GM23338 (cell line): ENCODE measurements around the gene POLR3A. TPM values are rescaled to one million over a fixed set of nuclear protein-coding genes. Genes with fewer than 3 reads are reported as not detected.

Experiments used
- ATAC-seq: fragments of 200-7000 bp; cut with Tn5 transposase; 3 replicates; pipeline ENCODE4 v1.9.1; 2020
- DNase-seq: peaks from one replicate; pipeline ENCODE4 v3.0.0-alpha.2; 2015; ENCODE audit warnings: low spot score
- H2AFZ ChIP-seq: fragments of 200-600 bp; sonication (generic); 2 replicates; pipeline ENCODE4 v1.8.0; 2016; ENCODE audit warnings: antibody characterized with exemption, mild to moderate bottlenecking, moderate library complexity
- H3F3A ChIP-seq: fragments of 200-600 bp; sonication (generic); replicated peaks from 2 replicates; pipeline ENCODE4 v1.8.0; 2017; ENCODE audit warnings: antibody characterized with exemption, mixed run types, low read depth
- H3K27ac ChIP-seq: fragments of 200-600 bp; sonication (generic); 2 replicates; pipeline ENCODE4 v1.6.1; 2016; ENCODE audit warnings: low read depth
- H3K27me3 ChIP-seq: fragments of 200-600 bp; sonication (generic); 2 replicates; pipeline ENCODE4 v1.8.0; 2016; ENCODE audit warnings: mild to moderate bottlenecking, mixed run types, moderate library complexity; ENCODE audit not compliant: insufficient read depth
- H3K36me3 ChIP-seq: fragments of 200-600 bp; sonication (generic); 2 replicates; pipeline ENCODE4 v1.8.0; 2016; ENCODE audit warnings: mild to moderate bottlenecking; ENCODE audit not compliant: insufficient read depth
- H3K4me1 ChIP-seq: fragments of 200-600 bp; sonication (generic); 2 replicates; pipeline ENCODE4 v1.8.0; 2016; ENCODE audit warnings: mild to moderate bottlenecking, moderate library complexity; ENCODE audit not compliant: insufficient read depth
- H3K4me2 ChIP-seq: fragments of 200-600 bp; sonication (generic); 2 replicates; pipeline ENCODE4 v1.7.1; 2017; ENCODE audit warnings: mixed run types
- H3K4me3 ChIP-seq: fragments of 200-600 bp; sonication (generic); 2 replicates; pipeline ENCODE4 v1.6.1; 2016; ENCODE audit warnings: mixed run types
- H3K79me2 ChIP-seq: fragments of 200-600 bp; sonication (generic); replicated peaks from 2 replicates; pipeline ENCODE4 v1.8.0; 2017; ENCODE audit warnings: mild to moderate bottlenecking; ENCODE audit not compliant: insufficient read depth
- H3K9me2 ChIP-seq: fragments of 200-600 bp; sonication (generic); 2 replicates; pipeline ENCODE4 v1.8.0; 2017; ENCODE audit not compliant: insufficient read depth
- H4K20me1 ChIP-seq: fragments of 200-600 bp; sonication (generic); replicated peaks from 2 replicates; pipeline ENCODE4 v1.8.0; 2017; ENCODE audit warnings: mild to moderate bottlenecking; ENCODE audit not compliant: insufficient read depth
- H3K27ac Mint-ChIP-seq: 2 replicates; pipeline ENCODE4 v1.8.0; 2020; ENCODE audit warnings: inconsistent platforms, mild to moderate bottlenecking, moderate library complexity, mixed read lengths
- H3K27me3 Mint-ChIP-seq: 3 replicates; pipeline ENCODE4 v1.8.0; 2022; ENCODE audit warnings: low read depth, mild to moderate bottlenecking, moderate library complexity, mixed read lengths, inconsistent platforms; ENCODE audit not compliant: insufficient read depth, poor library complexity
- H3K36me3 Mint-ChIP-seq: 3 replicates; pipeline ENCODE4 v1.8.0; 2021; ENCODE audit warnings: low read depth, mild to moderate bottlenecking, inconsistent platforms, moderate library complexity, mixed read lengths
- H3K4me1 Mint-ChIP-seq: 3 replicates; pipeline ENCODE4 v1.8.0; 2020; ENCODE audit warnings: mild to moderate bottlenecking, inconsistent platforms, mixed read lengths
- H3K4me3 Mint-ChIP-seq: 3 replicates; pipeline ENCODE4 v1.8.0; 2021; ENCODE audit warnings: moderate library complexity, mild to moderate bottlenecking, inconsistent platforms, mixed read lengths
- H3K9me3 Mint-ChIP-seq: 3 replicates; pipeline ENCODE4 v1.8.0; 2020; ENCODE audit warnings: moderate library complexity, mild to moderate bottlenecking, inconsistent platforms, mixed read lengths
- CREB1 ChIP-seq: fragments of 250-450 bp; sonication (Bioruptor Pico); IDR thresholded peaks from 2 replicates; pipeline ENCODE4 v1.5.0; 2020; ENCODE audit warnings: low read depth, mild to moderate bottlenecking, moderate library complexity
- EZH2phosphoT487 ChIP-seq: fragments of 200-600 bp; sonication (generic); IDR thresholded peaks from one replicate; pipeline ENCODE4 v1.8.1; 2018; ENCODE audit warnings: antibody characterized with exemption; ENCODE audit not compliant: unreplicated experiment
- NANOG ChIP-seq: IDR thresholded peaks from 2 replicates; pipeline ENCODE4 v1.6.1; 2016; ENCODE audit warnings: antibody characterized with exemption, borderline replicate concordance
- POLR2AphosphoS5 ChIP-seq: IDR thresholded peaks from 2 replicates; pipeline ENCODE4 v1.6.1; 2016; ENCODE audit warnings: antibody characterized with exemption, low read depth
- REST ChIP-seq: IDR thresholded peaks from one replicate; pipeline ENCODE4 v1.6.1; 2018; ENCODE audit warnings: antibody characterized with exemption; ENCODE audit not compliant: unreplicated experiment
- STAT1 ChIP-seq: IDR thresholded peaks from one replicate; pipeline ENCODE4 v1.6.1; 2016; ENCODE audit warnings: antibody characterized with exemption; ENCODE audit not compliant: unreplicated experiment
- ZNF114 ChIP-seq: fragments of 250-450 bp; sonication (Bioruptor Pico); IDR thresholded peaks from 2 replicates; pipeline ENCODE4 v1.5.0; 2020; ENCODE audit warnings: mild to moderate bottlenecking, moderate library complexity
- ZNF331 ChIP-seq: fragments of 250-450 bp; sonication (Bioruptor Pico); IDR thresholded peaks from 2 replicates; pipeline ENCODE4 v1.5.0; 2020; ENCODE audit warnings: low read depth, mild to moderate bottlenecking, moderate library complexity
- ZNF462 ChIP-seq: fragments of 250-450 bp; sonication (Bioruptor Pico); IDR thresholded peaks from 2 replicates; pipeline ENCODE4 v1.5.0; 2020; ENCODE audit warnings: mild to moderate bottlenecking, moderate library complexity
- polyA plus RNA-seq: library from polyadenylated mRNA; unstranded; fragments of >200 nt; fragmentation: Nextera tagmentation; extraction: Ambion mirVana; gene quantifications from 2 replicates; pipeline ENCODE4 v1.2.1, GENCODE V29; 2016
- total RNA-seq: library from RNA; depleted of rRNA; stranded (reverse); fragments of >200 nt; shearing (Covaris generic); gene quantifications from 2 replicates; pipeline ENCODE4 v1.2.3, GENCODE V29; 2014
- TF ChIP-seq, protein P1 (sequence below): IDR thresholded peaks from 2 replicates; pipeline ENCODE4 v1.6.1; 2016; ENCODE audit warnings: antibody characterized with exemption

Gene POLR3A
- total and polyA plus RNA-seq, 2 experiments from 2014 or later, result 11.6 to 35.5 TPM

GRCh38 chr10:78062296-78062695 lies 33.0 kb upstream of the POLR3A start (continued):
- TF ChIP-seq ZNF114 (CRISPR knock-in tag), result no peak
- no peak for TF ChIP-seq EZH2phosphoT487
- no peak for TF ChIP-seq NANOG
- TF ChIP-seq ZNF462, result no peak

GRCh38 chr10:78059906-78060702 lies 30.8 kb upstream of the POLR3A start:
- Mint-ChIP-seq H3K9me3 (no peaks in the 10 kb centered on the region), H3K36me3 (peaks cover 5% of the 10 kb centered on the region; the same call in 1 of the 3 replicates), H3K4me3 (no peak overlapping the region), H3K27ac (no peak overlapping the region), H3K4me1 (peaks cover 5% of the 10 kb centered on the region; the same call in 1 of the 3 replicates), H3K27me3 (peaks cover 3% of the 10 kb centered on the region)
- H3K4me1 ChIP-seq, result no peaks in the 10 kb centered on the region
- no peaks in the 10 kb centered on the region for H3K27me3 ChIP-seq
- H3K9me2 ChIP-seq, result no peaks in the 10 kb centered on the region; the same call in 1 of the 2 replicates
- no peaks in the 10 kb centered on the region for H3F3A ChIP-seq
- no peak overlapping the region for H3K27ac ChIP-seq
- ATAC-seq (no peak), DNase-seq (no peak)
- H3K4me2 ChIP-seq, result no peak overlapping the region
- H3K4me3 ChIP-seq, result no peak overlapping the region
- H2AFZ ChIP-seq, result no peak overlapping the region
- H3K36me3 ChIP-seq, result no peaks in the 10 kb centered on the region
- no peaks in the 10 kb centered on the region for H3K79me2 ChIP-seq
- H4K20me1 ChIP-seq, result no peaks in the 10 kb centered on the region
- TF ChIP-seq NANOG (no peak), STAT1 (no peak), REST (no peak), ZNF114 (CRISPR knock-in tag) (no peak), POLR2AphosphoS5 (no peak), CREB1 (CRISPR knock-in tag) (no peak), ZNF331 (CRISPR knock-in tag) (no peak), EZH2phosphoT487 (no peak)
- TF ChIP-seq, protein P1, sequence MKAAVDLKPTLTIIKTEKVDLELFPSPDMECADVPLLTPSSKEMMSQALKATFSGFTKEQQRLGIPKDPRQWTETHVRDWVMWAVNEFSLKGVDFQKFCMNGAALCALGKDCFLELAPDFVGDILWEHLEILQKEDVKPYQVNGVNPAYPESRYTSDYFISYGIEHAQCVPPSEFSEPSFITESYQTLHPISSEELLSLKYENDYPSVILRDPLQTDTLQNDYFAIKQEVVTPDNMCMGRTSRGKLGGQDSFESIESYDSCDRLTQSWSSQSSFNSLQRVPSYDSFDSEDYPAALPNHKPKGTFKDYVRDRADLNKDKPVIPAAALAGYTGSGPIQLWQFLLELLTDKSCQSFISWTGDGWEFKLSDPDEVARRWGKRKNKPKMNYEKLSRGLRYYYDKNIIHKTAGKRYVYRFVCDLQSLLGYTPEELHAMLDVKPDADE, result no peak
